GM18868 (cell line): ENCODE data around the gene METTL26.

Experiments
- ATAC-seq: cut with Tn5 transposase; IDR thresholded peaks from one replicate; pipeline ENCODE4 v1.9.1; 2021; ENCODE audit warnings: mild to moderate bottlenecking, moderate library complexity; ENCODE audit not compliant: unreplicated experiment

METTL26 gene

GRCh38 chr16:627454-628239, 8.5 kb downstream of the METTL26 start:
- ATAC-seq, result no peak

GRCh38 chr16:626787-627453, 9.2 kb downstream of the METTL26 start:
- no peak for ATAC-seq

DNA sequence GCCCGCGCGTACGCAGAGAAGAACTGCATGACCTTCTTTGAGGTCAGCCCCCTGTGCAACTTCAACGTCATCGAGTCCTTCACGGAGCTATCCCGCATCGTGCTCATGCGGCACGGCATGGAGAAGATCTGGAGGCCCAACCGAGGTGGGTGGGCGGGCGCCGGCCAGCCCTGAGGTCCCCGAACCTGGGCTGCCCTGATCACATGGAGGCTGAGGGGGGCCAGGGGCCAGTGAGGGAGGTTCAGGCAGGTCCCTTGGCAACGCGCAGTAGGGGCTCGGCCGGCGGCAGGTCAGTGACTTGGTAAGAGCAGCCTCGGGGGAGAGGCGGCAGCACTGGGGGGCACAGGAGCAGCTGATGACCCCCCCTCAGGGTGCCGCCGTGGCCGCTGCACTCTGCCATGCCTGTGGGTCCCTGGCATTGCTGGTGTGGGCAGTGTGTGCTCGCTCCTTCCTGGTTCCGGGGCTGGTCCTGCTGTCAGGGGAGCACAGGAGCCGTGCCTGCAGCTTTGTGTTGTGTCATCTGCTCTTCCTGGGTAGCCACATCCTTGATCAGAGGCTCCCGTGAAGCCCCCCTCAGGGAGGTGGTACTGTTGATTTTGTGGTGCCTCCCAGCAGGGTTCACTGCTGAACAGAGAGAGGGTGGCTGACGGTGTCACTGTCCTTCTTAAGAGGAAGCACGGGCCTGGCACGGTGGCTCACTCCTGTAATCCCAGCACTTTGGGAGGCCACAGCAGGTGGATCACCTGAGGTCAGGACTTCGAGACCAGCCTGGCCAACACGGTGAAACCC, 9.9 kb downstream of the METTL26 start:
- no peak for ATAC-seq

DNA sequence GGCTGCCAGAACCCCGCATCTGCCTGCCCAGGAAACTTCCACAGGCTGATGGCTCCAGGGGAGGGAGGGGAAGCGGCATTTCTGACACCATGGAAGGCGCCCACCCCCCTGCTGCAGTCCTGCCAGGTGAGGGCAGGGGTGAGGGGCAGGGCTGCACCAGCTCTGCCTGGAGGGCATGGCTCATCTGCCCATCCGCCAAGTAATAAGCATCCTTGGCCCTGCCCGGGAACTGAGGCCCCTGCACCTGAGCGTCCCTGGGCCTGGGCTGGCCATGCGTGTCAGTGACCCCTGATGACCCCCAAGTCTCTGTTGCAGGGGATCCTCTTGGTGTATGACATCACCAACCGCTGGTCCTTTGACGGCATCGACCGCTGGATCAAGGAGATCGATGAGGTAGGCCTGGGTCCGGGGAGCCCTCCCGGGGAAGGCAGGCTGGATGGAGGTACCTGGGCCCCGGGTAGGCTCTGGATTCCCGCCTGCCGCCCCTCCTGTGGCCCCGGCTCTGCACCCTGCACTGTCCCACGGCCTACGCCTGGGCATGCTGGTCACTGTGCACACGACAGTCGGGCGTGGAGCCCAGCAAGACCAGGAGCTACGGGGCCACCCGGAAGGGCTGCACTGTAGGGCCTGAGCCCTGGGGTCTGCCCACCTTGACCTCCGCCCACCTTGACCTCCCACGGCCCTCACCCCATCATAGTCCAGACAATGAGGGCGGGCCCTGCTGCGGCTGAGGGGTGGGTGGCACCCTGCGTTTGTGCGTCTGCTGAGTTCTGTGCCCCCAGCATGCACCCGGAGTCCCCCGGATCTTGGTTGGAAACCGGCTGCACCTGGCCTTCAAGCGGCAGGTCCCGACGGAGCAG, 10.8 kb downstream of the METTL26 start:
- ATAC-seq, result no peak

- ATAC-seq, result no peak
Measured at GRCh38 chr16:624526-625070, 11.5 kb downstream of the METTL26 start.

DNA sequence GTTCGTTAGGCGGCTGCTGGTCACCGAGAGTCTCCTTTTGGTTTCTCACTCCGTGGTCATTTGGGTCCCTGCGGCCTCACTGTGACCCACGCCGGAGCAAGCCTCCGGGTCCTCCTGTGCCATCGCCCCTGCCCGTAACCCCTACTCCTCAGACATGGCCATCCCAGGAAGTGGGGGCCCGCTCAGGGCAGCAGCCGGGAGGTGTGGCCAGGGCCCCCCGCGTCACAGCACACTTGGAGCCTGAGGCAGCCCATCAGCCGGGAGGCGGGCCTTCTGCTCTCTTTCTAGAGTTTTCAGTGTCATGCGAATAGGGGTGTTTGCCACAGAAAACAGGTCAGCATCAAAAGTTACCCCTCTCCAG, 13.2 kb downstream of the METTL26 start:
- no peak for ATAC-seq

DNA sequence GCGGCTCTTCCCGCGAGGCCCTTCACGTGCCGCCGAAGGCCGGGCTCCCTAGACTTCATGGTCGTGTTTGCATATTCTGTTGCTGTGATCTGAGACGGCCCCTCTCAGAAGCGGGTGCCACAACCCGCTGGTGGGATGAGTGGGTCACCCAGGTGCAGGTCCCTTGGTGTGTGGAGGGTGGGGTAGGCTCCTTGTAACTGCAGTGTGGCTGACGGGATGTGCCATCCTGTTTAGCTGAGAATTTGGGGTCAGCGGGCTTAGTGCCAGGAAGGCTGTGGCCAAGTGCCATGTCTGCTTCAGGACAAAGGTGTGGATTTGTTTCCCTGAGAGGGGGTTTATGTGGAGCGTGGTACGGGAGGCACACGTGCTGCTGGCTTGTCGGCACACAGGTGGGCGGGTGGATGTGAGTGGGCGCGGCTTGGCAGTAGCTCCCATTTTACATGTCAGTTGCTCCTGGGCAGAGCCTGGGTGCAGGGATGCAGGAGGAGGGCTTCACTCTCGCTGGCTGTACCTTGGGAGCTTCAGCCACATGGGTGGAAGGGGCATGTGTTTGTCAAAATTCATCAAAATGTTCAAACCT, 14.5 kb downstream of the METTL26 start:
- no peak for ATAC-seq

GRCh38 chr16:620700-621525, 15.2 kb downstream of the METTL26 start:
- no peak for ATAC-seq

DNA sequence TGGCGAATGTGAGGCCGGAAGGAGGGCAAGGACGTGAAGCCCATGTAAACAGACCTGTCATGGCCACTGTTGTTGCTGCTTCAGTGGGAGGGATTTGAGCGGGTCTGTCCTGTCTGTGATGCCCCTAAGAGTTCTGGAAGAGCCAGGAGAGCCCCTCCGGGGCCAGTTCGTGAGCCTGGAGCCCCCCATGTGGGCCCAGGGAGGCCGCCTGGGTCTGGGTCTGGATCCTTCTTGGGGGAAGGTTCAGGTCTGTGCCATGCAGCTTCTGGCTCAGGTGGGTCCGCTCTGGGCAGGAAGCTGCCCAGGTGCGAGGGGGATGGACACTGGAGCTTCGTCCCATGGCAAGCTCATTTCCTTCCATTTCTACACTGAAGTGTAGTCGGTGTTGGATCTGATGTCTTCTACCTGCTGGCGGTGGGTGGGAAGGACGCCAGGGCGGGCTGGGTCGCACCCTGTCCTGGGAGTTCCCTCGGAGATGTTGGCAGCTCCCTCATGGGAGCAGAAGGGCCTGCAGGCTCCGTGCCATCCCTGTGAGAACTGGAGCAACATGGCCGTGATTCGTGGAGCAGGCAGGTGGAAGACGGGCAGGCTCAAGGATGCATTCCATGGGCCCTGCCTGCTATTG, 16.5 kb downstream of the METTL26 start:
- no peak for ATAC-seq

- no peak for ATAC-seq
Measured at GRCh38 chr16:617855-618254, 18.2 kb downstream of the METTL26 start.

DNA sequence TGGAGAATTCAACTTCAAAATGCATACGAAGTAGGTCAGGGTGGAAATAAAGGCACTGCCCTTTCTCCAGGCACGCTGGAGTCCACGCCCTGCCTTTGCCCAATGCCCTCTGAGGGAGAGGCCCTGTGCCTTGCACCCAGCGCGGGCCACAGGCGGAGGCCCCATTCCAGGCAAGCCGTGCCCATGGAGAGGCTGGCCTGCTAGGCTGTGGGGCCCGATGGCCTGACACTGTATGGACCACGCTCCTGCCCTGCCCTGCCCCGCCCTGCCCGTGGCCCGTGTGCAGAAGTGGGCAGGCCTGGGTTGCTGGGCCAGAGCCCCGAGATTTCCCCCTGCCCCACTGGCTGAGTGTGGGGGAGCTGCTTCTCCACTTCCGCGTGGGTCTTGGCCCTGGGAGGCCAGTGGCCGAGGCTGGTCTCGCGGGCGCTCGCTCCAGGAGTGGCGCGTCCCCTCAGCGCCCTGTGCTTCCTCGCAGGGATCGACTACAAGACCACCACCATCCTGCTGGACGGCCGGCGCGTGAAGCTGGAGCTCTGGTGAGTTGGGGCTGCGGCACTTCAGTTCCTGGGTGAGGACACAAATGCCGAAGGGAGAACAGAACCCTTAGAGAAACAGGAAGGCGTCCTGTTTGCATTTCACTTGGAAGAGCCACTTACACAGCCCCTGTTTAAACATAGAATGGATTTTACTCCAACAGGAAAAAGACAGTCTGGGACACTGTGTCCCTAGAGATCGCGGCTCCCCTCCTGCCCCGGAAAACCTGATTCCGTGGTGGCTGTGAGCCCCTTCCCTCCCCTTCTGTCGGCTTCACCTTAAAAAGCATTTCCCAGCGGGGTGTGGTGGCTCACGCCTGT, 19.1 kb downstream of the METTL26 start:
- no peak for ATAC-seq

- no peak for ATAC-seq
Measured at GRCh38 chr16:615122-615521, 21.0 kb downstream of the METTL26 start.

- ATAC-seq, result no peak
Measured at GRCh38 chr16:610513-611381, 25.4 kb downstream of the METTL26 start.

DNA sequence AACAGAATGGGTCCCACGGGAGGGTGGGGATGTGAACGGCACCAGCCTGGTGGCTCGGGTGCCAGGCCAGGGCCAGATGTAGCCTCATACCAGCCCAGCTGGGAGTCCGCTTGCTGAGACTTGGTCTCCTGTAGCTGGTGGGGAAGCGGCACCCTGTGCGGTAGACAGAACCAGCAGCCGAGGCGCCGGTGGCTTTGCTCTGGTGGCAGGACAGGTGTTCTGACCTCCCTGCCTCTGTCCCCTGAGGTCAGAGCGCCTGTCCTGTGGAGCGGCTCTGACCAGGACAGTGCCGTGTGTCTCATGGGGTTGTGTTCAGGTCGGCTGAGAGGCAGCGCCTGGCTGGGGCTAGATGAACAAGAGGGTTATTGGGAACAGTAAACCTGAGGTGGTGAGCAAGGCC, 26.1 kb downstream of the METTL26 start:
- ATAC-seq, result no peak

GRCh38 chr16:609316-609715, 26.8 kb downstream of the METTL26 start:
- ATAC-seq, result no peak

GRCh38 chr16:608019-608418, 28.1 kb downstream of the METTL26 start:
- no peak for ATAC-seq

GRCh38 chr16:606656-607307, 29.3 kb downstream of the METTL26 start:
- no peak for ATAC-seq
